Duodenal mucosa (tissue), 2 donors: ENCODE measurements around the gene DLG2.

Experiments
- H3K27ac ChIP-seq: one replicate; pipeline ENCODE4 v1.7.0; 2013; ENCODE audit warnings: low read depth, low read length
- H3K27me3 ChIP-seq, 2 donors: one replicate each; pipeline ENCODE4 v1.7.0; 2013; ENCODE audit warnings: low read length in 2 of 2, control low read depth in 1 of 2; ENCODE audit not compliant: insufficient read depth in 2 of 2, control insufficient read depth in 1 of 2
- H3K36me3 ChIP-seq, 2 donors: one replicate each; pipeline ENCODE4 v1.7.0; 2013; ENCODE audit warnings: low read length in 2 of 2, control low read depth in 1 of 2; ENCODE audit not compliant: insufficient read depth in 2 of 2, control insufficient read depth in 1 of 2
- H3K4me1 ChIP-seq, 2 donors: one replicate each; pipeline ENCODE4 v1.7.0; 2013; ENCODE audit warnings: low read length in 2 of 2, control low read depth in 1 of 2; ENCODE audit not compliant: insufficient read depth in 2 of 2, control insufficient read depth in 1 of 2
- H3K4me3 ChIP-seq, 2 donors: one replicate each; pipeline ENCODE4 v1.7.0; 2013; ENCODE audit warnings: low read length in 2 of 2, low read depth in 1 of 2
- H3K9ac ChIP-seq, 2 donors: one replicate each; pipeline ENCODE4 v1.7.0; 2013; ENCODE audit warnings: low read length in 2 of 2, low read depth in 1 of 2
- H3K9me3 ChIP-seq, 2 donors: one replicate each; pipeline ENCODE4 v1.7.0; 2013; ENCODE audit warnings: low read length in 2 of 2, control low read depth in 1 of 2; ENCODE audit not compliant: control insufficient read depth in 1 of 2

Gene DLG2

GRCh38 chr11:83945976-83946375 is 1681.2 kb downstream of the DLG2 start:
- no peaks in the 10 kb centered on the region for H3K4me1 ChIP-seq
- H3K36me3 ChIP-seq: no peaks in the 10 kb centered on the region
- no peak overlapping the region for H3K4me3 ChIP-seq
- no peak overlapping the region for H3K27ac ChIP-seq
- no peaks in the 10 kb centered on the region for H3K27me3 ChIP-seq
- no peak overlapping the region for H3K9ac ChIP-seq
- no peaks in the 10 kb centered on the region for H3K9me3 ChIP-seq

- Histone ChIP-seq H3K36me3 (no peaks in the 10 kb centered on the region), H3K27ac (no peak overlapping the region), H3K9me3 (no peaks in the 10 kb centered on the region), H3K4me1 (no peaks in the 10 kb centered on the region), H3K27me3 (no peaks in the 10 kb centered on the region), H3K9ac (no peak overlapping the region), H3K4me3 (no peak overlapping the region)
Measured at GRCh38 chr11:83941050-83941449, 1686.1 kb downstream of the DLG2 start.

- H3K36me3 ChIP-seq: no peaks in the 10 kb centered on the region
- H3K4me1 ChIP-seq: no peaks in the 10 kb centered on the region
- H3K9ac ChIP-seq: no peak overlapping the region
- no peaks in the 10 kb centered on the region for H3K9me3 ChIP-seq
- no peak overlapping the region for H3K4me3 ChIP-seq
- H3K27ac ChIP-seq: no peak overlapping the region
- no peaks in the 10 kb centered on the region for H3K27me3 ChIP-seq
Measured at GRCh38 chr11:83938148-83938547, 1689.0 kb downstream of the DLG2 start.

DNA sequence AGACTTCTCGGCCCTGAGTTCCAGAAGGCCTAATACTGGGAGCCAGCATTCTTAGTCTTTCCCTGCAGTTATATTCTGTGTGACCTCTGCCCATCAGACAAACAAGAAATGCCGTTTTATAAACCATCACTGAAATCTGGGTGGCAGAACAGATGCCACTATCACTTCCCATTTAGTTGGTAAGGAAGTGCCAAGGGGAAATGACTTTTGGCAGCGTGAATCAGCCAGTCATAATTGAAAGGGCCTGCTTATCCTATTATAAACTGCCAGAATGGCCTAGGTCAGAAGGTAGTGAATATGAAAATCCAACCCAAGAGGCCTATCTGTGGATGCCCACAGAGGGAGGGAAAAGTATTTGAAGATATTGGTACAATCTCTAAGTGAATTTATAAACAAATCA is 1694.1 kb downstream of the DLG2 start:
- Histone ChIP-seq H3K9me3 (no peaks in the 10 kb centered on the region), H3K4me3 (no peak overlapping the region), H3K4me1 (no peaks in the 10 kb centered on the region), H3K27ac (no peak overlapping the region), H3K27me3 (no peaks in the 10 kb centered on the region), H3K36me3 (no peaks in the 10 kb centered on the region), H3K9ac (no peak overlapping the region)

DNA sequence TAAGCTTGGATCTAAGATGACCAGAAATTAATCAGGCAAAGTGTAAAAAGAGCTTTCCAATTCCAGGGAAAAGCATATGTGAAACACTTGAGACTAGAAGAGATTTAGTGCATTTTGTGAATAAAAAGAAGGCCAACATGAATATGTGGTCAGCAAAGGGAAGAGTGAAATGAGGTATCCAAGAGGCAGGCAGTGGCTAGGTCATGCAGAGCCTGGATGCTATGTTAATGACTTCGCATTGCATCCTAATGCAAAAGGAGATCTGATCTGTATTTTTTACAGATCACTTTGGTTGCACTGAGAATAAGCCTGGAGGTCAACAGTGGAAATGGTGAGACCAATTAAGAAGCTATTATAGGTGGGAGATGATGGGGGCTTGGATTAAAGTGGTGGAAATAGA is 1699.7 kb downstream of the DLG2 start:
- Histone ChIP-seq H3K4me1 (no peaks in the 10 kb centered on the region), H3K4me3 (no peak overlapping the region), H3K9ac (no peak overlapping the region), H3K36me3 (no peaks in the 10 kb centered on the region), H3K9me3 (no peaks in the 10 kb centered on the region), H3K27me3 (no peaks in the 10 kb centered on the region), H3K27ac (no peak overlapping the region)

GRCh38 chr11:83924795-83925542 is 1702.2 kb downstream of the DLG2 start:
- Histone ChIP-seq H3K4me1 (no peaks in the 10 kb centered on the region), H3K27ac (no peak overlapping the region), H3K9me3 (no peaks in the 10 kb centered on the region), H3K9ac (no peak overlapping the region), H3K36me3 (no peaks in the 10 kb centered on the region), H3K27me3 (no peaks in the 10 kb centered on the region), H3K4me3 (no peak overlapping the region)

DNA sequence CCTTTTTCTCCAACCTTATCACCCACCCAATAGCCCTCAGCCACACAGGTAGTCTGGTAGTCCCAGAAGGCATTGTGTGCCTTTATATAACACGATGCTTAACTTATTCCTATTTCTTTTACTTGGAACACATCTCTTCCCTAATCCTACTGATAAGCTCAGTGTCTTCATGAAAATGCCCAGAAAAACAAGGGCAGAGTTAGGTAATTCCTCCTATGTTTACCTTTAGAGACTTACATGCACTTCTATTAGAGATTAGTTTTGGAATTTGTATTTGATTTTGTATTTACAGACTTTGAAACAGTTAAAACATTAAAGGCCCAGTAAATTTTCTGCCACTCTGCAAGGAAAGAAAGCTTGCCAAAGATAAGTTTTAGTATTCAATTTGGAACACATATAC is 1703.2 kb downstream of the DLG2 start:
- H3K9me3 ChIP-seq: no peaks in the 10 kb centered on the region
- H3K4me1 ChIP-seq: no peaks in the 10 kb centered on the region
- H3K27ac ChIP-seq: no peak overlapping the region
- no peaks in the 10 kb centered on the region for H3K27me3 ChIP-seq
- H3K4me3 ChIP-seq: no peak overlapping the region
- H3K9ac ChIP-seq: no peak overlapping the region
- H3K36me3 ChIP-seq: no peaks in the 10 kb centered on the region

GRCh38 chr11:83922953-83923352 is 1704.2 kb downstream of the DLG2 start:
- Histone ChIP-seq H3K4me3 (no peak overlapping the region), H3K27me3 (no peaks in the 10 kb centered on the region), H3K27ac (no peak overlapping the region), H3K9ac (no peak overlapping the region), H3K9me3 (no peaks in the 10 kb centered on the region), H3K36me3 (no peaks in the 10 kb centered on the region), H3K4me1 (no peaks in the 10 kb centered on the region)

DNA sequence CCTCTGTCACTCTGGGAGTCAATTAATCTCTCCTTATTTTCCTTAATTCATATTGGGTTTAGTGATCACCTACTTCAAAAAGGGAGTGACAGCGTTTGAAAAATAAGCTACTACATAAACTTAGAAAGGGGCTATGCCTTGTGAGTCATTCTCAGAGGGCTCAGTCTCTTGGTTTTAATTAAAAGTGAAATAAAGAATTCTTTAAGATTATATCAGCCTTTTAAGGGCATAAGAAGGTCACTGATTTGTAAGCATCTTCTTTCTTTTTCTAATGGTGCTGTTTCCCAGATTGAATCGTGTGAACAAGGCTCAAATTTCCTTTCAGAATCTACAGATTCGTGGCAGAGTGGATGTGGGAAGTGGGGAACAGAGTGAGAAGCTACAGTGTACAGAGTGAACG is 1704.8 kb downstream of the DLG2 start:
- no peaks in the 10 kb centered on the region for H3K4me1 ChIP-seq
- no peaks in the 10 kb centered on the region for H3K36me3 ChIP-seq
- H3K9me3 ChIP-seq: no peaks in the 10 kb centered on the region
- H3K9ac ChIP-seq: no peak overlapping the region
- H3K4me3 ChIP-seq: no peak overlapping the region
- no peaks in the 10 kb centered on the region for H3K27me3 ChIP-seq
- H3K27ac ChIP-seq: no peak overlapping the region

GRCh38 chr11:83921447-83922192 is 1705.5 kb downstream of the DLG2 start:
- H3K36me3 ChIP-seq: no peaks in the 10 kb centered on the region
- no peak overlapping the region for H3K9ac ChIP-seq
- no peaks in the 10 kb centered on the region for H3K4me1 ChIP-seq
- H3K4me3 ChIP-seq: no peak overlapping the region
- no peaks in the 10 kb centered on the region for H3K27me3 ChIP-seq
- H3K27ac ChIP-seq: no peak overlapping the region
- H3K9me3 ChIP-seq: no peaks in the 10 kb centered on the region
